ENCODE measurements around the gene GBP2. TPM values are rescaled to one million over a fixed set of nuclear protein-coding genes. Genes with fewer than 3 reads are reported as not detected.

Gene GBP2
- total RNA-seq = 33.0 and 38.4 TPM in 2 replicates

GRCh38 chr1:89125913-89126580 lies at the start of gene GBP2:
Gene GBP2 (minus strand): TSS chr1:89126114. CDS start chr1:89121966, 4,148 bp downstream.

GRCh38 chr1:89065079-89065868 lies 60.6 kb downstream of the GBP2 start, which contains the start of gene GBP1:
Gene GBP1 (minus strand): TSS chr1:89065208. CDS start chr1:89063234, 1,974 bp downstream.

Other genes with a start within 250 kb of the GBP2 start
- gene GTF2B, start 234.5 kb downstream of the GBP2 start, total RNA-seq = 27.9 and 31.6 TPM in 2 replicates
- gene KYAT3, start 133.5 kb downstream of the GBP2 start, total RNA-seq = 47.9 and 50.7 TPM in 2 replicates
- 17.2 and 19.8 TPM in 2 replicates for gene RBMXL1, start 133.5 kb downstream of the GBP2 start, total RNA-seq
- gene GBP3, start 103.2 kb downstream of the GBP2 start, total RNA-seq = 18.1 and 30.6 TPM in 2 replicates
- gene GBP1, start 60.9 kb downstream of the GBP2 start, total RNA-seq = 23.3 and 27.4 TPM in 2 replicates
- not detected in 2 replicates for gene GBP7, start 49.9 kb upstream of the GBP2 start, total RNA-seq
- gene GBP4, start 72.8 kb upstream of the GBP2 start, total RNA-seq = 2.9 and 3.6 TPM in 2 replicates
- gene GBP5, start 146.7 kb upstream of the GBP2 start, total RNA-seq = 0.29 TPM in 1 of 2 replicates, not detected in the other
- gene GBP6, start 237.9 kb upstream of the GBP2 start, total RNA-seq = not detected in 2 replicates